Stimulated activated CD4-positive, alpha-beta T cell treated with anti-CD3 and anti-CD28 coated beads, Interleukin-2, amount 100 ng/mL, for 48 hours (primary cell): ENCODE measurements around the gene TBC1D23.

Experiments used
- DNase-seq, 2 donors: peaks; one replicate each; pipeline ENCODE4 v3.0.0-alpha.2; 2020

The TBC1D23 gene

DNA sequence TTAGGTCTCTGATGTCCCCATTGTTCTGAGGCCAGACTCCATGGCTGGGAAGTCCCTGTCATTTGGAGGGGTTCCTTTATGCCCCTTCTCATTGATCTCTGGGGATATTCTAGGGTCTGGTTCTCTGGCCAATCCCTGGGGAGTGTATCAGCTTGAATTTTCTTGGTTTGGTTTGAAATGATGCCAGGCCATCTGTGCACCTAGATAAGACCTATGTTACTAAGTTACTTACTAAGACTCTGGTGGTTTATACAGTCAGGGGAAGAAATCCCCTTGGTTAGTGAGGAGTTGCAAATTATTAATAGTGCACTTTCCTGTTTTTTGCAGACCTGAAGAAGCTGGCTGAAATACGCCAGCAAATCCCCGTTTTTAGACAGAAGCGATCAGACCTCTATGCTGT lies 94.1 kb downstream of the TBC1D23 start:
- no peak for DNase-seq

DNA sequence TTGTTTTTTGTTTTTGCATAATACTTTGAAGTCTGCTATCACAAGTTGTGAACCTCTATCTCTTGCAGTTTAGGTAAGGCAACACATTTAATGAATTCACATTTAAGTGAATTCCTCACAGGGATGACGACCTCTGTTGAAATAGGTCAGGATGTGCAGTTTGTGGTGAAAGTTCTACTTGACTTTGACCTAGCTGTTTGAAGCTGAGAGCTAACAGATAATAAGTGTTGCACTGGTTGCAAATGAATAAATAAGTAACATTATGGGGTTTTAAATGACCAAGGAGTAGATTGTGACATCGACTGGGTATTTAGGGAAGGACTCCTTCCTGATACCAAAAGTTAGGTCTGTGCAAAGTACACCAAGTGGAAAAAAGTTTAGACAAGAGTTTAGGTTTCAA lies 97.6 kb downstream of the TBC1D23 start:
- DNase-seq = no peak

DNA sequence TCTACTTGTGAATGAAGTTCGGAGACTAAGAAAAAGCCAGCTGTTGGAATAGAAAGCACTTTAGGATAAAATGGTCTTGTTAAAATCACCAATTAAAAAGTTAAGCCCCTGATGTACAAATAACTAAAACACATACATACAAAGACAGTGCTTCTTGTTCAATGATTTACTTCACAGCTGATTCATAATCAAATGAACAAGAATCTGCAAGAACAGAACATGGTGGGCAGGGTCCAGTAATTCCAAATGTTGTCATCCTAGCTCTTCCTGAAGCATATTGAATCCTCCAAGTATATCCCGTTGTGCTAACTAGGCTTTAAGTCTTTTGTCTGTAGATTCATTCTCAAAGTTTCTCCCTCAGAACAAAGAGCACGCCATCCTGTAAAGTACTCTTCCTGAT lies 98.2 kb downstream of the TBC1D23 start:
- DNase-seq = no peak

DNA sequence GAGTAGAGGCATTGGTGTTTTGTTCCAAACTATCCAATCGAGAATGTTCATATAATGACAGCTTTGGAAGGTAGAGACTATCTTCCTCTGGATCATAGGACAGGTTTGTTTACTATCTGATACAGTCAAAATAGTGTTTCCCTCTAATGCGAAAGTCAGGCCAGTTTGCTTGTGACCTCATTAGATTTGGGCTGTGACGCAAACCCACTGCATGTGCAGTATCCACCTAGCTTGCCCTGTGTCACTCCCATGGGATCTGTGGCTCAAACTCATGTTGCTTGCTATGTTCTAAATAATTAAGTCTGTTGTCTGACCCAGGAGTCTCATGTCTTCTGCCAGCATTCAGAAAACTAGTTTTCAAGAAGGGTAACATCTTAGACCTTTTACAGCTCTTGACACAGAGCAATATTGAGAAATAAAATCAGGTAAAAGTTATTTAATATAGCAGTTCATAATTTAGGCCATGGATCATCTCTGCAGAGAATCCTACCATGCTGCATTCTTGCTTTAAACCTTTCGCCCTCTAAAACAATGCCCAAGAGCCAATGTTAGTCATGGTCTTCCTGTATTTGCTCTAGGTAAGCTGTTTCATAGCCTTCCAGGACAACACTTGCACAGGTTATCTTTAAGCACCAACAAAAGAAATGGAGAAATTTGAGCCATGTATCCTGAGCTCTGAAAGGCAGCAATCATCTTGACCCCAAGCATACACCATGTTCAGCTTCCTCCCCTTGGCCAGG lies 100.1 kb downstream of the TBC1D23 start:
- DNase-seq = no peak

DNA sequence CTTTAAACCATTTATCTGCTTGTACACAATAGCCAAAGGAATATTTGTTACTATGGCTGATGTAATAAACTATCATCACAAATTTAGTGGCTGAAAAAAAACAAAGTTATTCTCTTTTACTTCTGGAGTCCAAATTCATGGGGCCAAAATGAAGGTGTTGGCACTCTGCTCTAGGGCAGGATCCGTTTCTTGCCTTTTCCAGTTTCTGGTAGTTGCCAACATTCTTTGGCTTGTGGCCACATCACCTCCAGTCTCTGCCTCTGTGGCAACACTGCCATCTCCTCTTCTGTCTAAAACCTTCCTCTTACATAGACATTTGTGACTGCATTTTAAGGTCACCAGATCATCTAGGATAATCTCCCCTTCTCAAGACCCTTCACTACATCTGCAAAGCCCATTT lies 101.1 kb downstream of the TBC1D23 start:
- no peak for DNase-seq

DNA sequence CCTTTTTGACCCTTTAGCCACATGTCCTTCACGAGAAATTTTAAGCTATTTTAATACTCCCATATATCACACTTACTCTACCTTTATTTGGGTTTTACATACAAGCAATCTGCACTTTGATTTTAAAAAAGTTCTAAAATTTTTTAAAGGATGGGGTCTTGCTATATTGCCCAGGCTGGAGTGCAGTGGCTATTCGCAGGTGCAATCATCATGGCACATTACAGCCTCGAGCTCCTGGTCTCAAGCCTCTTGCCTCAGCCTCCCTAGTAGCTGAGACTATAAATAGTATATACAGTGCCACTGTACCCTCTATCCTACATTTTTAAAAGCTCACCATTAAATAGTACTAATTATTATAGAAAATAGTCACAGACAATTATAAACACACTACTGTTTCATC lies 103.6 kb downstream of the TBC1D23 start:
- DNase-seq = no peak

DNA sequence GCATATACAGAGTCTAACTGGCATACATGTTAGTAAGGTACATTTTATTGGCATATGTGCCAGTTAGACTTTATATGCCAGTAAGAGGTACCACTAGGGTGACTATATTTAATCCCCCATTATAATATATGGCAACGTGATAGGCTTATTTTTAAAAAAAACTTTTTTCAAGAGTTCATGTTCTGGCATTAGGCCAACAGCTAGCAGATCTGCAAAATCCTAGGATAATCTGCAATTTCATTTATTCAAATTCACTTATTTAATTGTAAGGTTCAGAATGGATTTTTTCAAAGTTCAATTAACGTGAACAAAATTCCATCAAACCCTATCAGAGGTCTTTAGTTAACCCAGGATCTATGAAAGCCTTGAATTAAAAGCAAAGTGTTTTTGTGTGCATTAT lies 105.6 kb downstream of the TBC1D23 start:
- no peak for DNase-seq

DNA sequence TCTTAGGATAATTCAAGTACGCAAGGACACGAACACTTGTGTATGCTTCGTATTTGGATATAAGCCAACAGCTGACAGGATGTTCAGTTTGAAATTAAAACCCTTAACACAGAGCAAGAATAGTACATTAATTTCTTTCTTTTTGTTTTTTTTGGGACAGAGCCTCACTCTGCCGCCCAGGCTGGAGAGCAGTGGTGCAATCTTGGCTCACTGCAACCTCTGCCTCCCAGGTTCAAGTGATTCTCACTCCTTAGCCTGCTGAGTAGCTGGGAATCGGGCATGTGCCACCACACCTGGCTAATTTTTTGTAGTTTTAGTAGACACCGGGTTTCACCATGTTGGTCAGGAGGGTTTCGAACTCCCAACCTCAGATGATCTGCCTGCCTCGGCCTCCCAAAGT lies 107.6 kb downstream of the TBC1D23 start:
- DNase-seq = no peak

DNA sequence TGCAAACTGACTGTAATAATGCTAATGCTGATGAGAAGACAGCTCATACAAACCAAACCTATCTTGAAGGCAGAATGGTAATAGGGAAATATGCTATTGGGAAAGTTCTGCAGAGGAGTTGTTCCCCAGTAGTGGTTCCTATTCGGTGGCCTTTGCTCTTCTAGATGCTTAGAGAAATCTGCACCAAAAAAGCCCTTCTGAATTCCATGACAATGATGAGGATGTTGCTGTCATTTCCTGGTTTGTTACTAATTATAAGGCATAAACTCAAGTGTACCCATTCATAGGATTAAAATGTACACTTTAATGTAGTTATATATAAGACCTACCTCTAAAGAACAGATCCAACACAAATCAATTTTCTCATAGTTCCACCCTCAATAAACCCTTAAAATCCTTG lies 110.0 kb downstream of the TBC1D23 start:
- DNase-seq = no peak

DNA sequence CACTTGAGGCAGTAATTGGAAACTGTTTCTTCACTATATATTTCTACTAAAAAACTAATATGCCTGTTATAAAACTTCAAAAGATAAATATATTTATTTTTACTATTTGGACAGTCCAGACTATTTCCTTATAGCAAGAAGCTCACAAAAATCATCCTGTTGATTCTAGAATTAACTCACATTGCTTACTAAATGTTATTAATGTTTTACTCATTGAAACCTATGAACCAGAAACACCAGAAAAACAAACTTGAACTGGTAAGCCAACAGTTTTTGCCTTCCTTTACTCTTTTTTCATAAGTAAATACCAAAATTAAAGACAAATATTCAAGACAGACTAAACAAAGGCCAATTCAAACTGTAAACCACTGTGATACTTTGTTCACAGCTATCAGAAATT lies 113.7 kb downstream of the TBC1D23 start:
- no peak for DNase-seq
